Fibroblast of lung (primary cell): ENCODE data around the gene C11orf24.

Experiments
- EZH2 ChIP-seq: IDR thresholded peaks from 2 replicates; pipeline ENCODE4 v1.5.1; 2012; ENCODE audit warnings: low read length, control low read depth, mild to moderate bottlenecking; ENCODE audit errors: missing control alignments
- TF ChIP-seq, protein P1 (sequence below), 2 donors: IDR thresholded peaks in 1 of 2; conservative IDR thresholded peaks in 1 of 2; 1 replicate in 1 of 2; 2 replicates in 1 of 2; pipeline ENCODE4 v1.5.1; 2011 to 2012; ENCODE audit warnings: low read length in 2 of 2, control low read depth in 1 of 2, inconsistent platforms in 1 of 2, low read depth in 1 of 2, mild to moderate bottlenecking in 1 of 2

DNA sequence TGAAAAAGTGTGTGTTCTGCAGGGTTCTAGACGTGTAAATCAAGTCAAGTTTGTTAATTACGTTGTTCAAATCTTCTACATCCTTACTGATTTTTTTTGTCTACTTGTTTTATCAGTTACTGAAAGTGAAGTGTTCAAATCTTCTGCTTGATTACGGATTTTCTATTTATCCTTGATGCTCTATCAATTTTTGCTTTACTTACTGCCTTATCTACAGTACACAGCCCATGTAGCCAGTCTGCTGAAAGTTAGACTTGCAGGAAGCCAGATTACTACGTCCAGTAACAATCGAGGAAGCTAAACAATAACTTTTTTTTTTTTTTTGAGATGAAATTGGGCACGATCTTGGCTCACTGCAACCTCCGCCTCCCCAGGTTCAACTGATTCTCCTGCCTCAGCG is 15.6 kb upstream of the C11orf24 start:
- TF ChIP-seq, protein P1, sequence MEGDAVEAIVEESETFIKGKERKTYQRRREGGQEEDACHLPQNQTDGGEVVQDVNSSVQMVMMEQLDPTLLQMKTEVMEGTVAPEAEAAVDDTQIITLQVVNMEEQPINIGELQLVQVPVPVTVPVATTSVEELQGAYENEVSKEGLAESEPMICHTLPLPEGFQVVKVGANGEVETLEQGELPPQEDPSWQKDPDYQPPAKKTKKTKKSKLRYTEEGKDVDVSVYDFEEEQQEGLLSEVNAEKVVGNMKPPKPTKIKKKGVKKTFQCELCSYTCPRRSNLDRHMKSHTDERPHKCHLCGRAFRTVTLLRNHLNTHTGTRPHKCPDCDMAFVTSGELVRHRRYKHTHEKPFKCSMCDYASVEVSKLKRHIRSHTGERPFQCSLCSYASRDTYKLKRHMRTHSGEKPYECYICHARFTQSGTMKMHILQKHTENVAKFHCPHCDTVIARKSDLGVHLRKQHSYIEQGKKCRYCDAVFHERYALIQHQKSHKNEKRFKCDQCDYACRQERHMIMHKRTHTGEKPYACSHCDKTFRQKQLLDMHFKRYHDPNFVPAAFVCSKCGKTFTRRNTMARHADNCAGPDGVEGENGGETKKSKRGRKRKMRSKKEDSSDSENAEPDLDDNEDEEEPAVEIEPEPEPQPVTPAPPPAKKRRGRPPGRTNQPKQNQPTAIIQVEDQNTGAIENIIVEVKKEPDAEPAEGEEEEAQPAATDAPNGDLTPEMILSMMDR (conservative IDR thresholded peaks at IDR 0.05 in 1 of 2, IDR thresholded peaks at IDR 0.05 in 1 of 2; ENCODE audit: low read depth in 1 of 2, low read length in 2 of 2), result no peak
- TF ChIP-seq EZH2, result no peak
